Esophagus squamous epithelium (tissue), 5 donors: ENCODE results near the gene IER3IP1. TPM values are rescaled to one million over a fixed set of nuclear protein-coding genes. Genes with fewer than 3 reads are reported as not detected.

Experiments used
- DNase-seq: peaks from one replicate; lab custom pipeline; 2025; lab: John Stamatoyannopoulos, UW
- H3K27ac ChIP-seq, 4 donors: fragments of 200-600 bp; sonication (generic); one replicate each; pipeline ENCODE4 v1.5.1; 2016 to 2019; ENCODE audit warnings: mild to moderate bottlenecking in 1 of 4
- H3K27me3 ChIP-seq, 4 donors: fragments of 200-600 bp; sonication (generic); 1 replicate in 3 of 4; 2 replicates in 1 of 4; pipeline versions ENCODE4 v1.5.1 to v1.6.0; 2017 to 2021; ENCODE audit warnings: antibody characterized with exemption in 1 of 4
- H3K36me3 ChIP-seq, 3 donors: fragments of 200-600 bp; sonication (generic); one replicate each; pipeline ENCODE4 v1.5.1; 2016 to 2019
- H3K4me1 ChIP-seq, 3 donors: fragments of 200-600 bp; sonication (generic); one replicate each; pipeline ENCODE4 v1.5.1; 2017 to 2019
- H3K4me3 ChIP-seq, 4 donors: fragments of 200-600 bp; sonication (generic); 1 replicate in 3 of 4; 2 replicates in 1 of 4; pipeline ENCODE4 v1.5.1; 2016 to 2019; ENCODE audit warnings: mild to moderate bottlenecking in 2 of 4, moderate library complexity in 1 of 4
- H3K9me3 ChIP-seq, 3 donors: fragments of 200-600 bp; sonication (generic); one replicate each; pipeline ENCODE4 v1.5.1; 2016 to 2019
- POLR2A ChIP-seq, 4 donors: fragments of 450-650 bp; IDR thresholded peaks; one replicate each; pipeline ENCODE4 v1.6.1; 2017; ENCODE audit warnings: antibody characterized with exemption in 4 of 4, mild to moderate bottlenecking in 4 of 4, moderate library complexity in 3 of 4
- WGBS, 2 donors: methylation state at CpG; one replicate each; pipeline ENCODE4 v1.1.5; 2018; 5-methylcytosine and 5-hydroxymethylcytosine counted together
- intact Hi-C: fragments of 100-400 bp; cut with DNase I; formaldehyde crosslinking; loops from one replicate; pipeline ENCODE4 v1.15.0; 2022
- total RNA-seq, 4 donors: library from RNA; depleted of rRNA; stranded (reverse); fragments of >200 nt; gene quantifications; one replicate each; pipeline ENCODE4 v1.1.0, GENCODE V29; 2016
- TF ChIP-seq, protein P1 (sequence below), 6 experiments: fragments of 450-650 bp in 4 of 6; fragments of 200-600 bp in 2 of 6; sonication (generic) in 2 of 6; IDR thresholded peaks; one replicate each; pipeline ENCODE4 v1.5.1; 2016 to 2019; ENCODE audit warnings: antibody characterized with exemption in 6 of 6, mild to moderate bottlenecking in 4 of 6, moderate library complexity in 4 of 6
- donor health status: DM: yes; HTN: yes; CAD: no.

Gene IER3IP1
- total RNA-seq, 4 donors from 2014 or later: 5.3 to 14.1 (median 11.1) TPM

DNA sequence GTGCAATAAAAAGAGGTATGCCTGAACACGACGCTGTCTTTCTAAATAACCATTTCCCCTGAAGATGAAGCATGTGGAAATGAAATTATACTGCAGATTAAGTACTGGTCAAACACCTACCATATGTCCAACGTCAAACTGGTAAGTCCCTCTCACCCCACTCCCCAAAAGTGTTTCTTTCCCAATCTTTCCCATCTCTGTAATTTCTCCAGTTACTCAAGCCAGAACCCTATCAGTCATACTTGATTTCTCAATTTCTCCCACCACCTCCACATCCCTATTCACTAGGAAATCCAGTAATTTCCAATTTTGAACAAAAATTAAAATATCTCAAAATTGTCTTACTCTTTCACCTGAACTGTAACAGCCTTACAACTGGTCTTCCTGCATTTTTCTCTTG is 55.0 kb downstream of the IER3IP1 start:
- intact Hi-C loops: no loop called here
- Histone ChIP-seq H3K27me3 (no peaks in the 10 kb centered on the region), H3K36me3 (peaks cover 0 to 75% (median 0%) of the 10 kb centered on the region in 3 donors), H3K9me3 (no peaks in the 10 kb centered on the region), H3K4me1 (no peaks in the 10 kb centered on the region), H3K4me3 (no peak overlapping the region), H3K27ac (no peak overlapping the region)
- DNase-seq: no peak
- WGBS, 2 donors: 88 to 95% methylated on average over 3 of the region's 3 CpGs
- TF ChIP-seq, protein P1, sequence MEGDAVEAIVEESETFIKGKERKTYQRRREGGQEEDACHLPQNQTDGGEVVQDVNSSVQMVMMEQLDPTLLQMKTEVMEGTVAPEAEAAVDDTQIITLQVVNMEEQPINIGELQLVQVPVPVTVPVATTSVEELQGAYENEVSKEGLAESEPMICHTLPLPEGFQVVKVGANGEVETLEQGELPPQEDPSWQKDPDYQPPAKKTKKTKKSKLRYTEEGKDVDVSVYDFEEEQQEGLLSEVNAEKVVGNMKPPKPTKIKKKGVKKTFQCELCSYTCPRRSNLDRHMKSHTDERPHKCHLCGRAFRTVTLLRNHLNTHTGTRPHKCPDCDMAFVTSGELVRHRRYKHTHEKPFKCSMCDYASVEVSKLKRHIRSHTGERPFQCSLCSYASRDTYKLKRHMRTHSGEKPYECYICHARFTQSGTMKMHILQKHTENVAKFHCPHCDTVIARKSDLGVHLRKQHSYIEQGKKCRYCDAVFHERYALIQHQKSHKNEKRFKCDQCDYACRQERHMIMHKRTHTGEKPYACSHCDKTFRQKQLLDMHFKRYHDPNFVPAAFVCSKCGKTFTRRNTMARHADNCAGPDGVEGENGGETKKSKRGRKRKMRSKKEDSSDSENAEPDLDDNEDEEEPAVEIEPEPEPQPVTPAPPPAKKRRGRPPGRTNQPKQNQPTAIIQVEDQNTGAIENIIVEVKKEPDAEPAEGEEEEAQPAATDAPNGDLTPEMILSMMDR (IDR thresholded peaks at IDR 0.05): no peak
- no peak for TF ChIP-seq POLR2A (IDR thresholded peaks at IDR 0.05)

DNA sequence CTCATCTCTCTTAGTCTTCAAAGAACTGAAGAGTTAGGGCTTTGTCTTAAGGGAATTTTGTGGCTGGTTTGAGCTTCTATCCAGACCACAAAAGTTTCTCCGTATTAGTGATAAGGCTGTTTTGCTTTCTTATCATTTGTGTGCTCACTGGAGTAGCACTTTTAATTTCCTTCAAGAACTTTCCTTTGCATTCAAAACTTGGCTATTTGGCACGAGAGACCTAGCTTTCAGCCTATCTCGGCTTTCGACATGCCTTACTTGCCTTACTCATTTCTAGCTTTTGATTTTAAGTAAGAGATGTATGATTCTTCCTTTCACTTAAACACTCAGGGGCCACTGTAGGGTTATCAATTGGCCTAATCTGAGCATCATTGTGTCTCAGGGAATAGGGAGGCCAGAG is 55.7 kb downstream of the IER3IP1 start:
- Histone ChIP-seq H3K27ac (no peak overlapping the region), H3K27me3 (no peaks in the 10 kb centered on the region), H3K9me3 (no peaks in the 10 kb centered on the region), H3K4me3 (no peak overlapping the region), H3K4me1 (no peaks in the 10 kb centered on the region), H3K36me3 (peaks cover 0 to 75% (median 0%) of the 10 kb centered on the region in 3 donors)
- TF ChIP-seq, protein P1 (IDR thresholded peaks at IDR 0.05): no peak
- no peak for TF ChIP-seq POLR2A (IDR thresholded peaks at IDR 0.05)
- DNase-seq: no peak
- 64 to 89% methylated on average over 4 of the region's 4 CpGs for WGBS, 2 donors
- intact Hi-C loops: no loop called here

DNA sequence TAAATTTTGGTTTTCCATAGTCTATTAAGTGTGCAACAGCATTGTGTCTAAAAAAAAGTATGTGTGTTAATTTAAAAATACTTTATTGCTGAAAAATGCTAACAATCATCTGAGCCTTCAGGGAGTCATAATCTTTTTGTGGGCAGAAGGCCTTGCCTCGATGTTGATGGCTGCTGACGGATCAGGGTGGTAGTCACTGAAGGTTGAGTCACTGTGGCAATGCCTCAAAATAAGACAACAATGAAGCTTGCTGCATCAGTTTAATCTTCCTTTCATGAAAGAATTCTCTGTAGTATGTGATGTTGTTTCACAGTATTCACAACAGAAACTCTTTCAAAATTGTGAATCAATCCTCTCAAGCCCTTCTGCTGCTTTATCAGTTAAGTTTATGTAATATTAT is 57.2 kb downstream of the IER3IP1 start:
- WGBS, 2 donors: 68 to 92% methylated on average over 2 of the region's 2 CpGs
- Histone ChIP-seq H3K27ac (no peak overlapping the region), H3K9me3 (no peaks in the 10 kb centered on the region), H3K4me1 (no peaks in the 10 kb centered on the region), H3K27me3 (no peaks in the 10 kb centered on the region), H3K36me3 (peaks cover 0 to 87% (median 3%) of the 10 kb centered on the region in 3 donors), H3K4me3 (no peak overlapping the region)
- intact Hi-C loops: no loop called here
- no peak for DNase-seq
- TF ChIP-seq, protein P1 (IDR thresholded peaks at IDR 0.05): no peak
- no peak for TF ChIP-seq POLR2A (IDR thresholded peaks at IDR 0.05)

DNA sequence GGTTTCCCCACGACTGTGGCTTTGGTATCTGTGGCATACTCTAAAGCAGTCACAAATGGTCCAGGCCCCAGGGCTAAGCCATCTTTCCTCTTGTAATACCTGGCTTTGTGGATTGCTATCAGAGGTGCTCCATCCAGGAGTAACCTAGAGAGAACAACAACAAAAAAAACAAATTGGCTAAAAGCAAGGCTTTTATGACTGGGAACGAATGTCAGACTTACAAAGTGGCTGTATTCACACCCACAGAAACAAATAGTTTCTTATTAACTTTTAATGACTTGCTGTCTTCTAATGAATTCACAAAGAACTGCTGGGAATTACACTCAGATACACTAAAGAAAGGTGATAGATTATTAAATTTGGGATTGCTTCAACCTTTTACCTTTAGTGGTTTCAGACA is 61.0 kb downstream of the IER3IP1 start:
- no peak for TF ChIP-seq POLR2A (IDR thresholded peaks at IDR 0.05)
- TF ChIP-seq, protein P1 (IDR thresholded peaks at IDR 0.05): no peak
- H3K9me3 ChIP-seq: no peaks in the 10 kb centered on the region
- DNase-seq: no peak
- peaks cover 6 to 98% (median 7%) of the 10 kb centered on the region in 3 donors for H3K36me3 ChIP-seq
- no peak overlapping the region for H3K27ac ChIP-seq
- intact Hi-C loops: no loop called here
- whole genome bisulfite sequencing, 2 donors: 76 to 83% methylated on average over 2 of the region's 2 CpGs
- no peaks in the 10 kb centered on the region for H3K4me1 ChIP-seq
- H3K4me3 ChIP-seq: no peak overlapping the region
- no peaks in the 10 kb centered on the region for H3K27me3 ChIP-seq

DNA sequence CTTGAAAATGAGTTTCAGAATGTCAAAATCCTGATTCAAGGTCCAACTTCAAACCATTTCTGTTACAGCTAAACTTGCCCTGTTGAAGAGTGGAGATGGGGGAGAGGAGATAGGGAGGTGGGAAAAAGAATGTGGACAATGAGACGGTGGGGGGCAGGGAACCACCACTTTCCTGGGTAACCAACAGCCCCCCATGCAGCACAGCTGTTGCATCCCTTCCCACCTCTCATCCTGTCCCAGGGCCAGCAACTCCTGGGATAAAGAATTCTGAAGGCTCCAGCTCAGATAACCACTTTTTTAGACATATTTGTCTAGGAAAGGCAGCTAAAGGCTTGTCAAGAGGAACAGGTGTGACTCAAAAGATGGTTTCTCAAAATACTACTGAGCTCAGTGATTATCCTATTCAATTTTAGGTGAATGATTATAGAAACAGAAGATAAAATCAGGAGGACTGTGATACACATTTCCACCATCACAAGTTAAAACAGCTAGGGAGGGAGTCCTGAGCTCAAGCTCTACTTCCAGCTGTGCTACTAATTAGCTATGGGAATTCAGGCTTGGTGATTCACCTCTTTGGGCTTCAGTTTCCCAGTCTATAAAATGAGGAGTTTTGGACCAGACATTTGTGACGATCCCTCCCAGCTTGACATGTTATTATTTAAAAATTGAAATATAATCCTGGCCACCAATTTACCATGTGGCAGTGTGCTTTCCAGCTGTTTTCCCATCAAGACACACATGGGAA is 62.2 kb downstream of the IER3IP1 start:
- intact Hi-C loops: no loop called here
- H3K27ac ChIP-seq: no peak overlapping the region
- H3K4me1 ChIP-seq: no peaks in the 10 kb centered on the region
- H3K27me3 ChIP-seq: no peaks in the 10 kb centered on the region
- WGBS, 2 donors: 92 to 100% methylated on average over 2 of the region's 2 CpGs
- H3K36me3 ChIP-seq: peaks cover 6 to 98% (median 7%) of the 10 kb centered on the region in 3 donors
- no peaks in the 10 kb centered on the region for H3K9me3 ChIP-seq
- H3K4me3 ChIP-seq: no peak overlapping the region
- no peak for DNase-seq
- TF ChIP-seq, protein P1 (IDR thresholded peaks at IDR 0.05): no peak
